Aorta (tissue), 5 donors: ENCODE measurements around the gene MAML3. TPM values are rescaled to one million over a fixed set of nuclear protein-coding genes. Genes with fewer than 3 reads are reported as not detected.

Experiments used
- ATAC-seq: fragments of 200-7000 bp; cut with Tn5 transposase; one replicate; pipeline ENCODE4 v1.9.1; 2022; ENCODE audit warnings: moderate library complexity; ENCODE audit not compliant: low FRiP score
- DNase-seq, 2 donors: peaks; one replicate each; pipeline ENCODE4 v3.0.0-alpha.2; 2020
- H3K27ac ChIP-seq, 2 donors: one replicate each; pipeline ENCODE4 v1.5.1; 2013; ENCODE audit warnings: low read length in 2 of 2, mild to moderate bottlenecking in 2 of 2, moderate library complexity in 2 of 2, control low read depth in 1 of 2, inconsistent platforms in 1 of 2, low read depth in 1 of 2
- H3K27me3 ChIP-seq, 2 donors: one replicate each; pipeline ENCODE4 v1.6.1; 2013; ENCODE audit warnings: control low read depth in 1 of 2, low read length in 1 of 2, mild to moderate bottlenecking in 1 of 2, moderate library complexity in 1 of 2; ENCODE audit not compliant: insufficient read depth in 2 of 2, control insufficient read depth in 1 of 2
- H3K36me3 ChIP-seq, 2 donors: one replicate each; pipeline ENCODE4 v1.6.1; 2013; ENCODE audit warnings: control low read depth in 1 of 2, low read length in 1 of 2, mild to moderate bottlenecking in 1 of 2; ENCODE audit not compliant: insufficient read depth in 2 of 2, control insufficient read depth in 1 of 2
- H3K4me1 ChIP-seq, 2 donors: one replicate each; pipeline ENCODE4 v1.6.1; 2013; ENCODE audit warnings: low read length in 2 of 2, control low read depth in 1 of 2, mild to moderate bottlenecking in 1 of 2, moderate library complexity in 1 of 2; ENCODE audit not compliant: insufficient read depth in 2 of 2, control insufficient read depth in 1 of 2
- H3K4me3 ChIP-seq, 2 donors: one replicate each; pipeline ENCODE4 v1.5.1; 2013; ENCODE audit warnings: low read length in 2 of 2, control low read depth in 1 of 2, mild to moderate bottlenecking in 1 of 2
- H3K9me3 ChIP-seq: one replicate; pipeline ENCODE4 v1.6.1; 2013; ENCODE audit warnings: mild to moderate bottlenecking, low read length; ENCODE audit not compliant: control insufficient read depth
- WGBS, 2 donors: extraction: QIAGEN DNeasy Blood & Tissue Kit; methylation state at CpG; one replicate each; pipeline ENCODE4 v1.1.7; 2013; 5-methylcytosine and 5-hydroxymethylcytosine counted together
- intact Hi-C, 2 donors: fragments of 100-400 bp; cut with DNase I; formaldehyde crosslinking; loops; one replicate each; pipeline versions ENCODE4 v1.14.2 to v1.15.0; 2022
- polyA plus RNA-seq, 2 donors: library from polyadenylated mRNA; stranded (reverse); fragments of 200-250 nt; gene quantifications; one replicate each; pipeline ENCODE4 v1.2.3, GENCODE V29; 2013
- total RNA-seq, 2 donors: library from RNA; stranded (reverse); fragmentation: NEBNext Ultra II Directional; extraction: Animal tissue kit (Norgen Biotek cat#: 25700); gene quantifications; one replicate each; pipeline ENCODE4 v1.2.1, GENCODE V29; 2021
- donor health status: healthy with polysubstance abuse.
- donor health status: Bipolar disorder and iron deficiency.
- donor health status: DM: no; HTN: no; CAD: no.
- donor health status: DM: no; HTN: no; CAD: no.
- donor health status: DM: yes; HTN: yes; CAD: no.

The MAML3 gene
- total and polyA plus RNA-seq, 4 donors: 0.79 to 10.5 (median 4.9) TPM

DNA sequence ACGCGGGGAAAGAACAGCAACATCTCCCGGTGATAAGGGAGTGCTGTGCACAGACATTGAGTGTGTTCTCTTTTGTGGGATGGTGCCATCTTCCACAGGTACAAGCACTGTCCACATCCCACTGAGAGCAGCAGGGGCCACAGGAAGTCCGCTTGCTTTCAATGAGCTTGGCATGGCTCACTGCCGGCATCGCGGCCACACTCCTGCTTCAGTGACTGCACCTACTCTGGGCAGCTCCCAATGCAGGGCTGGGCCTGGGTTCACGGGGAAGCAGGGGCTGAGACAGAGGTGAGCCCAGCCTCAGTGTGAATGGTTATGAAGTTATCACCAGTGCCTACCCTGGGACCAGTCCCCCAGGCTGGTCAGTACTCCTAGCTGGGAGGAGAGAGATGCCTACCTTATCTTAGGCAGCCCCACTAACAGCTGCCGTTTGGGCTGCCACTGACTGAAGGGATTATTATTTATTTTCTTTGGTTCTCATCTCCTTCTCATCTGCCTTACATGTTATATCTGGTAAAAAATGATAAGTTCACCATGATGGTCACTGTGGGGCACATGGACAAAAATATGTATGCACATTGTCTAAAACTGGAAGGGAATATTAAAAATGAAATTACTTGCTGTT is 389.2 kb downstream of the MAML3 start:
- peak overlapping the region in 1 of 2 donors; percentile 32 for H3K27ac ChIP-seq
- 79 to 81% methylated on average over 9 of the region's 9 CpGs for WGBS, 2 donors
- no peaks in the 10 kb centered on the region for H3K9me3 ChIP-seq
- DNase-seq: no peak
- ATAC-seq: no peak
- intact Hi-C loops: loop anchor here in 1 of 2 donors (5.0 kb wide), 1 partner anchor 53 kb away; no protein-coding TSS in a partner anchor
- no peaks in the 10 kb centered on the region for H3K27me3 ChIP-seq
- no peaks in the 10 kb centered on the region for H3K36me3 ChIP-seq
- H3K4me3 ChIP-seq: no peak overlapping the region
- H3K4me1 ChIP-seq: peaks cover 3% of the 10 kb centered on the region in 2 donors

DNA sequence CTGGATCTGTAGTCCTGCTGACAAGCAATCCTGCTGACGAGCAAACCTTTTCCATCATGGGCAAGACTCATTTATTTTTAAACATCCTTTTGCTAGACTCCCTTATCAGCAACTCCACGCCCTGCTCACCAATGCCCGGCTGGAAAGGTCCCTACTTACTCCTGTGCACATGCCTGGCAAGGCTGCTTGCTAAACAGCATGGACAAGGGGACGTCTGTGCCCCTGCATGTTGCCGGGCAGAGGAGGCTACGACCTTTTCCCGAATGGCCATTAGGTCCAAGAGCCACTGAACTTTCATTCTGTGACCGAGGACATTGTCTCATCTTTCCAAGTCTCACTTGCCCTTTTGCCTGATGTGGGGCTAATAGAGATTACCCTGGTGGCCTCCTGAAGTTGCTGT is 389.8 kb downstream of the MAML3 start:
- H3K36me3 ChIP-seq: no peaks in the 10 kb centered on the region
- DNase-seq (peak in 1 of 2 donors; percentile 54), ATAC-seq (peak; percentile 56)
- intact Hi-C loops: loop anchor here in 1 of 2 donors (5.0 kb wide), 1 partner anchor 53 kb away; no protein-coding TSS in a partner anchor
- H3K4me3 ChIP-seq: no peak overlapping the region
- no peaks in the 10 kb centered on the region for H3K27me3 ChIP-seq
- H3K27ac ChIP-seq: peak overlapping the region in 1 of 2 donors; percentile 32
- 31 to 37% methylated on average over 8 of the region's 8 CpGs for WGBS, 2 donors
- peaks cover 3% of the 10 kb centered on the region in 2 donors for H3K4me1 ChIP-seq
- no peaks in the 10 kb centered on the region for H3K9me3 ChIP-seq

DNA sequence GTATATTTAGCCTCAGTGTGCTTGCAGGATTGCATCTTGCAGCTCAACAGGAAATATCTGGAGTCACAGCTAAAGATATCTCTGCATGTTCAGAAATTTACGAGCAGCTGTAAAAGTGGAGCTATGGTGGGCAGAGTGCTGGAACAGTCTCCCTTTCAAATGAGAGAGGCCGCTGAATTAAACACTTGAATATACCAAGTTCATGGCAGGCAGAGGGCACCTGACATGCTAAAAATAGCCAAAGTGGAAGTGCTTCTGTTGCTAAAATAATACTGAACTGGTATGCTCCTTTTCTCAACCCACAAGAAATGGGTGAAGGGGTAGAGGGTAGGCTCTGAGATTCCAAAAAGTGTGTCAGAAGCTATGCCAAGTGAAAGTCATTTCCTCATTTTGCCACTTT is 390.3 kb downstream of the MAML3 start:
- ATAC-seq (peak; percentile 13), DNase-seq (no peak)
- H3K4me3 ChIP-seq: no peak overlapping the region
- intact Hi-C loops: loop anchor here in 1 of 2 donors (5.0 kb wide), 1 partner anchor 54 kb away; no protein-coding TSS in a partner anchor
- H3K36me3 ChIP-seq: no peaks in the 10 kb centered on the region
- no peaks in the 10 kb centered on the region for H3K27me3 ChIP-seq
- no peaks in the 10 kb centered on the region for H3K9me3 ChIP-seq
- peak overlapping the region in 1 of 2 donors; percentile 32 for H3K27ac ChIP-seq
- H3K4me1 ChIP-seq: peaks cover 3% of the 10 kb centered on the region in 2 donors
- WGBS, 2 donors: 7 to 8% methylated on average over 2 of the region's 2 CpGs

DNA sequence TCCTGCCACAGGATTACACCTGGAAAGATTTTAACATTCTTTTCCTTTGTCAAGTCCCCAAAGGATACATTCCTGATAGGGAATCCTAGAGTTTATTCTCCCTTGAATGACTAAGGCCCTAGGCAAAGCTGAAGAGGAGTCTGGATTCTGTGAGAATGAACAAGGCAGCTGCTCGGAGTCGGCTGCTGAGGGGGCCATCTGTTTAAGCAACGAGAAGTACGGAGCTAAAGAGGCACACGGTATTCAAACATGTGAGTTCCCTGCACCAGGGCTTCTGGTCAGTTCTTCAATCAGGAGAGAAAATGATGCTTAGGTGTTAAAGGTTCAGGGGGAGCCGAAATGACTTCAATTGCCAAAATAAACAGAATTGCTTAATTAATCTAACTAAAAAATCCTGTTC is 390.8 kb downstream of the MAML3 start:
- H3K4me3 ChIP-seq: no peak overlapping the region
- 74% methylated on average over 6 of the region's 6 CpGs for WGBS, 2 donors
- no peaks in the 10 kb centered on the region for H3K9me3 ChIP-seq
- peak overlapping the region in 1 of 2 donors; percentile 65 for H3K27ac ChIP-seq
- H3K36me3 ChIP-seq: no peaks in the 10 kb centered on the region
- intact Hi-C loops: loop anchor here in 1 of 2 donors (5.0 kb wide), 1 partner anchor 54 kb away; no protein-coding TSS in a partner anchor
- peaks cover 3% of the 10 kb centered on the region in 2 donors for H3K4me1 ChIP-seq
- DNase-seq (no peak), ATAC-seq (no peak)
- no peaks in the 10 kb centered on the region for H3K27me3 ChIP-seq

DNA sequence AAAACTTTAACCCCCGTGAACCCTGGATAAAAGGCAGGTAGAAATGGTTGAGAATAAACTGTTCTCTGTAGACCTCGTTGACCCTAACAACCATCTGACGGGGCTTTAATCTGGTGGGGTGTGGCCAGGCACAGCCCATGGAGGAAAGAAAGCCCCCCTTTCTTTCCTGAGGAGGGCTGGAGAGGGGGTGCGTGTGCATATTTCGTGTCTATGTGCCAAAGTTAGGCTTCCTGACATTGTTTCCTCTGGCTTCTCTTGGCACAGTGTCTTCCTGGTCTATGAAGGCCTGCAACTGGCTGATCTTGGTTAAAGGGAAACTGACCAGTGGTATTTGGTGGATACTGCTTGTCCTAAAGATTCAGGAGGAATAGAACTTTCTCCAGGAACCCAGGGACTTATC is 391.3 kb downstream of the MAML3 start:
- no peaks in the 10 kb centered on the region for H3K27me3 ChIP-seq
- 55 to 69% methylated on average over 5 of the region's 5 CpGs for WGBS, 2 donors
- no peaks in the 10 kb centered on the region for H3K9me3 ChIP-seq
- DNase-seq (no peak), ATAC-seq (peak; percentile 62)
- H3K4me3 ChIP-seq: no peak overlapping the region
- H3K36me3 ChIP-seq: no peaks in the 10 kb centered on the region
- intact Hi-C loops: loop anchor here in 1 of 2 donors (5.0 kb wide), 1 partner anchor 55 kb away; no protein-coding TSS in a partner anchor
- no peak overlapping the region for H3K27ac ChIP-seq
- peaks cover 3% of the 10 kb centered on the region in 2 donors for H3K4me1 ChIP-seq

DNA sequence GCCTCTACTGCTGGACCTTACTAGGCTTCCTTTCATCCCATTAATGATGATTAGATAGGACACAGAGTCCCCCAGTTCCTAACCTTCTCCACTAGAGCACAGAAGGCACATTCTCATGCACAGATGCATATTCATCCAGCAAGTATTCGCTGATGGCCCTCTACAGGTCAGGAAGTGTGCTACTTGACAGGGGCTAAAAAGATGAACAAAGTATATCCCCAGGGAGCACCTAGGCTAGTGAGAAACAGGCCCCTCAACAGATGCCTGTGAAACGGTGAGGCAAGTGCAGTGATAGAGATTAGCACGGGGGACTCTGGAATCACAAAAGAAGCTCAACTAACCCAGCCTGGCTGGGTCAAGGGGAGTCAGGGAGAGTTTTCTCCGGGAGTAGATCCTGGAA is 392.5 kb downstream of the MAML3 start:
- H3K9me3 ChIP-seq: no peaks in the 10 kb centered on the region
- DNase-seq (no peak), ATAC-seq (no peak)
- H3K27me3 ChIP-seq: no peaks in the 10 kb centered on the region
- H3K27ac ChIP-seq: no peak overlapping the region
- no peak overlapping the region for H3K4me3 ChIP-seq
- no peaks in the 10 kb centered on the region for H3K36me3 ChIP-seq
- peaks cover 3% of the 10 kb centered on the region in 2 donors for H3K4me1 ChIP-seq
- WGBS, 2 donors: 49 to 69% methylated on average over 4 of the region's 4 CpGs
- intact Hi-C loops: loop anchor here in 1 of 2 donors (5.0 kb wide), 1 partner anchor 56 kb away; no protein-coding TSS in a partner anchor

DNA sequence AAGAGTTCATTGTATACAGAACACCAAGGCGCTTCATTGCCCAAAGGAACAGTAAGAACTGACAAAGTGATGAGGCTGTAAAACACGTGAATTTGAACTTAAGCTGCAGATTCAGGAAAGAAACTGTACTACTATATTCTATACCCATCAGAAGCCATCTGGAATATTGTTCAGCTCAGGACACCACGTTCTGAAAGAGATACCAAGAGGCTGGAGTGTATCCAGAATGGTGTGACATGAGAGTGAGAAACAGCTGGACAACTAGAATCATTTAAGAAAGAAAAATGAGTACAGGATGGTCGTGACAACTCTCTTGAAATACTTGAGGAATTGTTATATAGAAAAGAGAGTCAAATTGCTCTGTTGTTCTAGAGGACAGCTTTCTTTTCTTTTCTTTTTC is 393.4 kb downstream of the MAML3 start:
- Histone ChIP-seq H3K4me3 (no peak overlapping the region), H3K9me3 (no peaks in the 10 kb centered on the region), H3K27me3 (no peaks in the 10 kb centered on the region), H3K27ac (no peak overlapping the region), H3K36me3 (no peaks in the 10 kb centered on the region), H3K4me1 (peaks cover 3% of the 10 kb centered on the region in 2 donors)
- DNase-seq: no peak
- WGBS, 2 donors: 91 to 93% methylated on average over 4 of the region's 4 CpGs
- ATAC-seq: no peak
- intact Hi-C loops: loop anchor here in 1 of 2 donors (5.0 kb wide), 1 partner anchor 57 kb away; no protein-coding TSS in a partner anchor

DNA sequence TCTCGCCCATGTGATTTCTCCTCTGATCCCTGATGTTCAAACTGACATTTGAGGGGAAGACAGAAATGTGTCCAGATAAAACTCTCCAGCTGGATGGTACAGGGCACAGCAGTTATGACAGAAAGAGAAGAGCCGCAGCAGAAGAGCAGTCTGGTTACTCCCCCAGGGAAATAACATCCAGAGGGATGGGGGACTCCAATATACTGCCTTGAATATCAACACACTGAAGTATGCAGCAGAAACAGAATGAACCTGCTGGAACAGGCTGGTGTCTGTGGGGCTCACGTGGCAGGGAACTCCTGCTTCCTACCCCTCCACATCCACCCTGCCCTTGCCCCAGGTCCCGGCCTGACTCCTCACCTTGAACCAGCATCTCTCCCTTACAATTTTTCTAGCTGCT is 394.9 kb downstream of the MAML3 start:
- H3K4me1 ChIP-seq: peaks cover 3% of the 10 kb centered on the region in 2 donors
- intact Hi-C loops: no loop called here
- no peak overlapping the region for H3K27ac ChIP-seq
- H3K36me3 ChIP-seq: no peaks in the 10 kb centered on the region
- H3K9me3 ChIP-seq: no peaks in the 10 kb centered on the region
- 85 to 97% methylated on average over 4 of the region's 4 CpGs for WGBS, 2 donors
- no peak for DNase-seq
- no peaks in the 10 kb centered on the region for H3K27me3 ChIP-seq
- no peak overlapping the region for H3K4me3 ChIP-seq
- no peak for ATAC-seq
